CD4-positive, alpha-beta T cell (primary cell): ENCODE results near the gene NLRP11. TPM values are rescaled to one million over a fixed set of nuclear protein-coding genes. Genes with fewer than 3 reads are reported as not detected.
"Not testable (repeated sequence)": the region's sequence is repeated elsewhere in the genome, so short reads cannot be mapped to it uniquely, and the experiment has no call there.

Experiments used
- ATAC-seq: fragments of 200-7000 bp; cut with Tn5 transposase; one replicate; pipeline ENCODE4 v1.10.0; 2022; ENCODE audit warnings: mild to moderate bottlenecking; ENCODE audit not compliant: poor library complexity
- CTCF ChIA-PET: fragments of 350-600 bp; sonication (Branson Sonifier 250); formaldehyde crosslinking; loops from one replicate; lab custom pipeline; 2021; ENCODE audit warnings: antibody characterized with exemption, inconsistent platforms; lab: Charles Lee
- POLR2A ChIA-PET: fragments of 350-600 bp; sonication (Branson Sonifier 250); formaldehyde crosslinking; loops from one replicate; lab custom pipeline; 2021; ENCODE audit warnings: antibody characterized with exemption, inconsistent platforms; lab: Charles Lee
- DNase-seq, 14 experiments: peaks; one replicate each; pipeline ENCODE4 v3.0.0-alpha.2; 2013 to 2020; ENCODE audit warnings: mixed read lengths in 2 of 14
- H3K27ac ChIP-seq, 2 donors: one replicate each; pipeline versions ENCODE4 v1.5.1 to v1.7.0; 2013; ENCODE audit warnings: low read length in 2 of 2, low read depth in 1 of 2, mild to moderate bottlenecking in 1 of 2
- H3K27me3 ChIP-seq, 2 experiments: 1 replicate in 1 of 2; 2 replicates in 1 of 2; pipeline versions ENCODE4 v1.6.1 to v1.7.0; 2013; ENCODE audit warnings: low read length in 2 of 2, control low read depth in 1 of 2, mild to moderate bottlenecking in 1 of 2, moderate library complexity in 1 of 2; ENCODE audit not compliant: insufficient read depth in 2 of 2, control insufficient read depth in 1 of 2
- H3K36me3 ChIP-seq: one replicate; pipeline ENCODE4 v1.6.1; 2013; ENCODE audit warnings: low read length, control low read depth; ENCODE audit not compliant: insufficient read depth
- H3K4me1 ChIP-seq: one replicate; pipeline ENCODE4 v1.6.1; 2013; ENCODE audit warnings: low read length, control low read depth; ENCODE audit not compliant: insufficient read depth
- H3K4me3 ChIP-seq: one replicate; pipeline ENCODE4 v1.5.1; 2013; ENCODE audit warnings: mild to moderate bottlenecking, low read length, moderate library complexity
- H3K9me3 ChIP-seq, 2 experiments: 1 replicate in 1 of 2; 2 replicates in 1 of 2; pipeline versions ENCODE4 v1.6.1 to v1.7.0; 2013; ENCODE audit warnings: low read length in 2 of 2, mild to moderate bottlenecking in 2 of 2, control low read depth in 1 of 2, moderate library complexity in 1 of 2; ENCODE audit not compliant: control insufficient read depth in 1 of 2, insufficient read depth in 1 of 2
- H3K27ac Mint-ChIP-seq: one replicate; pipeline ENCODE4 v1.8.0; 2020; ENCODE audit warnings: mixed read lengths
- H3K27me3 Mint-ChIP-seq: one replicate; pipeline ENCODE4 v1.8.0; 2021; ENCODE audit warnings: mixed read lengths
- H3K36me3 Mint-ChIP-seq: one replicate; pipeline ENCODE4 v1.8.0; 2021; ENCODE audit warnings: low read depth, mixed read lengths
- H3K4me1 Mint-ChIP-seq: one replicate; pipeline ENCODE4 v1.8.0; 2021; ENCODE audit warnings: low read depth, mixed read lengths
- H3K4me3 Mint-ChIP-seq: one replicate; pipeline ENCODE4 v1.8.0; 2020; ENCODE audit warnings: mild to moderate bottlenecking, mixed read lengths
- H3K9me3 Mint-ChIP-seq: one replicate; pipeline ENCODE4 v1.8.0; 2020; ENCODE audit warnings: mixed read lengths
- CTCF ChIP-seq: fragments of 200-600 bp; IDR thresholded peaks from one replicate; pipeline ENCODE4 v1.8.0; 2022; ENCODE audit warnings: antibody characterized with exemption, mild to moderate bottlenecking
- intact Hi-C, 2 experiments: fragments of 100-400 bp; cut with DNase I in 1 of 2; cut with micrococcal nuclease in 1 of 2; formaldehyde crosslinking; loops; one replicate each; pipeline versions ENCODE4 v1.15.1 to v1.9.0; 2023 to 2025; cut with DNase I, micrococcal nuclease
- total RNA-seq, 174 experiments: library from RNA in 2 of 174; stranded (reverse) in 2 of 174; gene quantifications; one replicate each; pipeline ENCODE4 v1.2.3 and lab custom pipeline; 2021 to 2026

Gene NLRP11
- total RNA-seq, 2 experiments from 2014 or later, result not detected

DNA sequence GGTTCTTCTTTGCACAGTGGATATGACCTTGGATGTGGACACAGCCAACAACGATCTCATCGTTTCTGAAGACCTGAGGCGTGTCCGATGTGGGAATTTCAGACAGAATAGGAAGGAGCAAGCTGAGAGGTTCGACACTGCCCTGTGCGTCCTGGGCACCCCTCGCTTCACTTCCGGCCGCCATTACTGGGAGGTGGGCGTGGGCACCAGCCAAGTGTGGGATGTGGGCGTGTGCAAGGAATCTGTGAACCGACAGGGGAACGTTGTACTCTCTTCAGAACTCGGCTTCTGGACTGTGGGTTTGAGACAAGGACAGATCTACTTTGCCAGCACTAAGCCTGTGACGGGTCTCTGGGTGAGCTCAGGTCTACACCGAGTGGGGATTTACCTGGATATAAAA lies 53.5 kb downstream of the NLRP11 start:
- no peak overlapping the region for H3K27ac Mint-ChIP-seq
- H3K4me3 Mint-ChIP-seq, result no peak overlapping the region
- Histone ChIP-seq H3K36me3 (no peaks in the 10 kb centered on the region), H3K9me3 (peaks cover 0 to 7% of the 10 kb centered on the region in 2 experiments), H3K4me3 (no peak overlapping the region), H3K4me1 (no peaks in the 10 kb centered on the region), H3K27me3 (peaks cover 7 to 13% of the 10 kb centered on the region in 2 experiments), H3K27ac (no peak overlapping the region)
- DNase-seq, result no peak
- intact Hi-C loops, result no loop called here
- ChIA-PET POLR2A (no interaction called here), CTCF (no interaction called here)
- H3K27me3 Mint-ChIP-seq, result peaks cover 53% of the 10 kb centered on the region
- H3K4me1 Mint-ChIP-seq, result no peaks in the 10 kb centered on the region
- no peaks in the 10 kb centered on the region for H3K36me3 Mint-ChIP-seq
- ATAC-seq, result no peak
- no peak for TF ChIP-seq CTCF
- no peaks in the 10 kb centered on the region for H3K9me3 Mint-ChIP-seq

- Mint-ChIP-seq H3K27me3 (peaks cover 48% of the 10 kb centered on the region), H3K4me3 (no peak overlapping the region), H3K36me3 (no peaks in the 10 kb centered on the region), H3K27ac (no peak overlapping the region), H3K4me1 (no peaks in the 10 kb centered on the region), H3K9me3 (no peaks in the 10 kb centered on the region)
- Histone ChIP-seq H3K36me3 (no peaks in the 10 kb centered on the region), H3K9me3 (peaks cover 0 to 7% of the 10 kb centered on the region in 2 experiments), H3K4me1 (no peaks in the 10 kb centered on the region), H3K27ac (no peak overlapping the region), H3K27me3 (peaks cover 4 to 13% of the 10 kb centered on the region in 2 experiments), H3K4me3 (no peak overlapping the region)
- ATAC-seq, result no peak
- intact Hi-C loops, result no loop called here
- ChIA-PET CTCF (no interaction called here), POLR2A (no interaction called here)
- TF ChIP-seq CTCF, result no peak
- DNase-seq, result no peak
Measured at GRCh38 chr19:55777528-55777927, 54.3 kb downstream of the NLRP11 start.

GRCh38 chr19:55769632-55770031 lies 62.2 kb downstream of the NLRP11 start:
- H3K4me1 ChIP-seq, H3K27ac ChIP-seq, H3K36me3 Mint-ChIP-seq, DNase-seq, H3K9me3 Mint-ChIP-seq, ATAC-seq, H3K9me3 ChIP-seq, CTCF ChIA-PET, intact Hi-C loops, H3K4me1 Mint-ChIP-seq, POLR2A ChIA-PET, H3K27ac Mint-ChIP-seq, H3K36me3 ChIP-seq, H3K4me3 Mint-ChIP-seq, H3K4me3 ChIP-seq: not testable (repeated sequence)
- peaks cover 8 to 11% of the 10 kb centered on the region in 2 experiments for H3K27me3 ChIP-seq
- peaks cover 34% of the 10 kb centered on the region for H3K27me3 Mint-ChIP-seq

DNA sequence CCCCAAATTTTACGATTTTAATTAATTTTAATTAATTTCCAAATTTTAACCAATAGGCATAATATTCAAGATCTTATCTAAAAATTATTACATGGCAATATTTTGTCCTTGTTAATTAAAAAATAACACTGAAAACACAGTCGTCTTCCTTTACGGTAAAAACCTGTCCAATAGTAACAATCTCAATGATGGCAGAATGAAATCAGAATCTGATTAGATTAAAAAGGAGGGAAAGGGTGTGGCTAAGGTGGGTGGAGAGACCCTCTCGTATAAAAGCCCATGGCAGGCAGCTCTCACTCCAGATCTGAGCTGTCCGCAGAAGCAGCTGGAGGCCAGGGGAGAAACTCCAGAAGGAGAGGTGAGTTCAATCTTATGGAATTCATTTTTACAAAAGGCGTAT lies 63.0 kb downstream of the NLRP11 start, which contains the start of gene RFPL4AL1:
RFPL4AL1 (plus strand) TSS at position 301 of the 400 bp plus-strand sequence. CDS start 2,687 bp downstream, outside the sequence.
- intact Hi-C loops, H3K9me3 Mint-ChIP-seq, POLR2A ChIA-PET, H3K4me1 ChIP-seq, DNase-seq, H3K36me3 ChIP-seq, CTCF ChIA-PET, H3K27ac Mint-ChIP-seq, H3K4me1 Mint-ChIP-seq, ATAC-seq, H3K9me3 ChIP-seq, H3K27ac ChIP-seq, H3K36me3 Mint-ChIP-seq, H3K4me3 ChIP-seq, H3K4me3 Mint-ChIP-seq: not testable (repeated sequence)
- peaks cover 8 to 11% of the 10 kb centered on the region in 2 experiments for H3K27me3 ChIP-seq
- peaks cover 33% of the 10 kb centered on the region for H3K27me3 Mint-ChIP-seq
